DMS 273 (cell line): ENCODE results near the gene TNFSF10.
"Not testable (repeated sequence)": the region's sequence is repeated elsewhere in the genome, so short reads cannot be mapped to it uniquely, and the experiment has no call there.

Experiments
- DNase-seq: peaks from one replicate; lab custom pipeline; 2025; ENCODE audit not compliant: unreplicated experiment; lab: John Stamatoyannopoulos, UW

Gene TNFSF10

GRCh38 chr3:172522871-172523818 is at the start of gene TNFSF10:
TNFSF10 (minus strand) TSS chr3:172523430; CDS start chr3:172523384, 46 bp downstream.
- no peak for DNase-seq

GRCh38 chr3:172569128-172570008 is 46.1 kb upstream of the TNFSF10 start:
- DNase-seq, result no peak

GRCh38 chr3:172568701-172569100 is 45.5 kb upstream of the TNFSF10 start:
- DNase-seq, result no peak

GRCh38 chr3:172566785-172567184 is 43.6 kb upstream of the TNFSF10 start:
- not testable (repeated sequence) for DNase-seq

- no peak for DNase-seq
Observed at GRCh38 chr3:172564499-172564898, 41.3 kb upstream of the TNFSF10 start.

- DNase-seq, result no peak
Observed at GRCh38 chr3:172562871-172563865, 39.9 kb upstream of the TNFSF10 start.

GRCh38 chr3:172561897-172562640 is 38.8 kb upstream of the TNFSF10 start:
- no peak for DNase-seq

GRCh38 chr3:172560586-172560985 is 37.4 kb upstream of the TNFSF10 start:
- no peak for DNase-seq

- DNase-seq, result no peak
Observed at GRCh38 chr3:172560026-172560425, 36.8 kb upstream of the TNFSF10 start.

GRCh38 chr3:172559020-172559419 is 35.8 kb upstream of the TNFSF10 start:
- no peak for DNase-seq

GRCh38 chr3:172557515-172558220 is 34.4 kb upstream of the TNFSF10 start:
- no peak for DNase-seq

GRCh38 chr3:172553526-172554252 is 30.5 kb upstream of the TNFSF10 start:
- DNase-seq, result no peak

GRCh38 chr3:172552607-172553006 is 29.4 kb upstream of the TNFSF10 start:
- DNase-seq, result no peak

GRCh38 chr3:172551874-172552273 is 28.6 kb upstream of the TNFSF10 start:
- DNase-seq, result no peak

- DNase-seq, result no peak
Observed at GRCh38 chr3:172550347-172550943, 27.2 kb upstream of the TNFSF10 start.

GRCh38 chr3:172549144-172549543 is 25.9 kb upstream of the TNFSF10 start:
- DNase-seq, result no peak

- no peak for DNase-seq
Observed at GRCh38 chr3:172546628-172547214, 23.5 kb upstream of the TNFSF10 start.

GRCh38 chr3:172546105-172546504 is 22.9 kb upstream of the TNFSF10 start:
- DNase-seq, result no peak
